Measurements from ENCODE around the gene FKBP1B.

The FKBP1B gene

DNA sequence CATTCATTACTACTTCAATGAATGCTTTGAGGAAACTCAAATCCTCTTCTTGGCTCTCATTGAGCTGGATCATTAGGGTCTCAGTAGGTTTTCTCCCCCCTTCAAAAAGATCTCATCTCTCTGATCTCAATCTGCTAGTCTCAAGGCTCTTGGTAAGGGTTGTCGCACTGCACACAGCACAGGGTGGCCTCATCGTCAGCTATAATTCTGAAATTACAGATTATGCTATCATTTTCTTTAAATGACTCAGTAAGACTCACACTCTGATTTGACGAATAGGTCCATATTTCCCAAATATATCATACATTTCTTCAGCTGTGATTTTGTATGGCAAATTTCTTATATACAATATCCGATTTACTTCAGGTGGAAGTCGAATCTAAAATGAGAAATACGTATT, 24.3 kb downstream of the FKBP1B start:
- Mint-ChIP-seq H3K4me3 (peak overlapping the region; percentile 44), H3K9me3 (no peaks in the 10 kb centered on the region), H3K36me3 (ENCODE audit: low read depth) (peaks cover 22% of the 10 kb centered on the region), H3K27ac (peak overlapping the region; percentile 73), H3K4me1 (peaks cover 40% of the 10 kb centered on the region), H3K27me3 (no peaks in the 10 kb centered on the region)
- ATAC-seq (no peak), DNase-seq (no peak)

DNA sequence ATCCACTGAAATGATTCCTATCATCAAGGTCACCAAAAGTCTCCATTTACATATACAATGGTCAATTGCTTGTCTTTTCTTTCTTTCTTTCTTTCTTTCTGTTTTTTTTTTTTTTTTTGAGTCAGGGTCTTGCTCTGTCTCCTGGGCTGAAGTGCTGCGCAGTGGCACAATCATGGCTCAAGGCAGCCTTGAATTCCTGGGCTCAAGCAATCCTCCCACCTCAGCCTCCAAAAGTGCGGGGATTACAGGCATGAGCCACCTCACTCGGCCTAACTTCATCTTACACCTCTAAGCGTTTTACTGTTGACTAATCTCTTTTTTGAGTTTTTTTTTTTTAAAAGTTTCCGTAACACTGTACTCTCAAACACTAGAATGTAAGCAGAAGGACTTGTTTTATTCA, 25.7 kb downstream of the FKBP1B start:
- DNase-seq (no peak), ATAC-seq (no peak)
- H3K27me3 Mint-ChIP-seq, result no peaks in the 10 kb centered on the region
- no peaks in the 10 kb centered on the region for H3K9me3 Mint-ChIP-seq
- peaks cover 40% of the 10 kb centered on the region for H3K4me1 Mint-ChIP-seq
- peaks cover 15% of the 10 kb centered on the region for H3K36me3 Mint-ChIP-seq (ENCODE audit: low read depth)
- H3K4me3 Mint-ChIP-seq, result peak overlapping the region; percentile 99
- peak overlapping the region; percentile 95 for H3K27ac Mint-ChIP-seq

DNA sequence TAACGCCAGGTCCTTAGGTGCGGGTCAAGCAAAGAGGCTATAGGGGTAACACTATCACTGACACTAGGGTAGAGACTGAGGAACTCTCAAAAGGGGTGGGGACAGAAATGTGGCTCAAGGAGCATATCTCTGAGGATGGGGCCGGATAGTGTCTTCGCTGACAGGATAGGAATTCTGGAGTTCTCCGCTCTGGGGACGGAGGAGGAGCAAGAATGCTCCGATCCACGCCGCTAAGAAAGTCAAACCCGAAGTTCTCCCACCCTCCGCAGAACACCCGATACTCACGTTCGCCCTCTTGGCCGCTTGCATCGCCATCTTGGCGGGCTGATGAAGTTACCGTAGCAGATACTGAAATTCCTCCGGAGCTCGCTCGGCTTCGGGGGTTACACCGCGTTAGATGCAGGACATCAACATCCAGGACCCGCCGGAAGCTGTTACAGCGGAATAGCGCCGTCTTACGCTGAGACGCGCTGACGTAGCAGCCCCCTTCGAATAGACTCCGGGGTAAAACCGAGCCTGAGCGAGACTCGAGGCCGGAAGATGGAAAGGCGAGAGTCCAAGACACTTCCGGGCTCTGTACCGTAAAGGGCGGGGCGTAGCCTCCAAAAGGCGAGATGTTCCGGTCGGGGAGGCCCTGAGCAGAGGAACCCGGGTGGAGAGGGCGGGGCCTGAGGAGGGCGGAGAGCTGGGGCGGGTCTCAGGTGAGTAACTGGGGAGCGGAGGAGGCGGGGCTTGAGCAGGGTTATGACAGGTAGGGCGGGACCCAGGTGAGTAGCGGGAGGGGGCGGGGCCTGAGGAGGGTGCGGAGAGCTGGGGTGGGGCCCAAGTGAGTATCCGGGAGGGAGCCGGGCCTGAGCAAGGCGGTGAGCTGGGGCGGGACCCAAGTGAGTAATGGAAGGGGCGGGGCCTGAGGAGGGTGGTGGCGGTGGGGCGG, 26.6 kb downstream of the FKBP1B start, which contains the start of gene SF3B6:
SF3B6 (minus strand) TSS at position 412 of the 934 bp plus-strand sequence; CDS start at position 315, 97 bp downstream.
- DNase-seq (peak; percentile 99), ATAC-seq (peak; percentile 97)
- peak within 1 kb of the TSS; percentile 99 for H3K4me3 Mint-ChIP-seq
- H3K27ac Mint-ChIP-seq, result peak within 1 kb of the TSS; percentile 95
- H3K36me3 Mint-ChIP-seq (ENCODE audit: low read depth), result peaks cover 15% of the 10 kb centered on the region
- no peaks in the 10 kb centered on the region for H3K27me3 Mint-ChIP-seq
- H3K9me3 Mint-ChIP-seq, result no peaks in the 10 kb centered on the region
- H3K4me1 Mint-ChIP-seq, result peaks cover 40% of the 10 kb centered on the region

DNA sequence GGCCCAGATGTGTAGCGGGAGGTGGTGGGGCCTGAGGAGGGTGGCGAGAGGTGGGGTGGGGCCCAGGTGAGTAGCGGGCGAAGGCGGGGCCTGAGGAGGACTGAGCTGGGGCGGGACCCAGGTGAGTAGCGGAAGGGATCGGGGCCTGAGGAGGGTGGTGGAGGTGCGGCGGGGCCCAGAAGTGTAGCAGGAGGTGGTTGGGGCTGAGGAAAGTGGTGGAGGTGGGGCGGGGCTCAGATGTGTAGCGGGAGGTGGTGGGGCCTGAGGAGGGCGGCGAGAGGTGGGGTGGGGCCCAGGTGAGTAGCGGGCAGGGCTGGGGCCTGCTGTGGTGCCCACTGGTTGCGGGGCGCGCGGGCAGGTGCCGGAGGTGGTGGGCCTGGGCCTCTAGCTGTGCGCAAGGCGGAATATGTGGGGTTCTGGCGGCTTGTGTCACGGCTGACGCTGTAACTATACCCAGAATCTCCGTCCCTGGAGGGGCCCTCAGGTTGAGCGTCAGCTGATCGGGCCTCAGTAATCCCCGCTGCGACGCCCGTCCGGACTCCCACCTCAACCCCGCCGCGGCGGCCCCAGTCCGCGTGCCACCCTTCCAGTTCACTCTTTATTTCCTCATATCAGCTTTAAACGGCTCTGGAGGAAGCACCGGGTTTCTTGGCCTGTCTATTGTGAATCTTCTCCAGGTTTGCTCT, 27.5 kb downstream of the FKBP1B start:
- H3K4me3 Mint-ChIP-seq, result peak overlapping the region; percentile 99
- DNase-seq (peak; percentile 19), ATAC-seq (peak; percentile 7)
- H3K36me3 Mint-ChIP-seq (ENCODE audit: low read depth), result peaks cover 15% of the 10 kb centered on the region
- peaks cover 40% of the 10 kb centered on the region for H3K4me1 Mint-ChIP-seq
- H3K9me3 Mint-ChIP-seq, result no peaks in the 10 kb centered on the region
- no peaks in the 10 kb centered on the region for H3K27me3 Mint-ChIP-seq
- peak overlapping the region; percentile 95 for H3K27ac Mint-ChIP-seq

DNA sequence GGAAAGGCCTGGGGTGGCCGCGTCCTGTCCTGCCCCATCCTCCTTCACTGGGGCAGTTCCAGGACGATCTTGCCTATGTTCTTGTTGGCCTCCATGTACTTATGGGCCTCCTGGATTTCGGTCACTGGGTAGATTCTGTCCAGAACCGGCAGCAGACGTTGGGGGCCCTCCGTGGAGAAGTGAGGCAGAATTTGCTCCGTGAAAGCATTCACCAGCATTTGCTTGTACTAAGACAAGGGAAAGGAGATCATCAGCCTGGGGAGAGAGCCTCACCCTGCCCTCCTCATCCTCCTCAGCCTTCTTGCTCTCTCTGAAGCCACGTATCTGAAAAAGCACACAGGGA, 28.0 kb downstream of the FKBP1B start:
- ATAC-seq (no peak), DNase-seq (no peak)
- H3K4me1 Mint-ChIP-seq, result peaks cover 37% of the 10 kb centered on the region
- H3K27ac Mint-ChIP-seq, result peak overlapping the region; percentile 49
- H3K36me3 Mint-ChIP-seq (ENCODE audit: low read depth), result peaks cover 12% of the 10 kb centered on the region
- no peaks in the 10 kb centered on the region for H3K9me3 Mint-ChIP-seq
- H3K4me3 Mint-ChIP-seq, result peak overlapping the region; percentile 99
- no peaks in the 10 kb centered on the region for H3K27me3 Mint-ChIP-seq

DNA sequence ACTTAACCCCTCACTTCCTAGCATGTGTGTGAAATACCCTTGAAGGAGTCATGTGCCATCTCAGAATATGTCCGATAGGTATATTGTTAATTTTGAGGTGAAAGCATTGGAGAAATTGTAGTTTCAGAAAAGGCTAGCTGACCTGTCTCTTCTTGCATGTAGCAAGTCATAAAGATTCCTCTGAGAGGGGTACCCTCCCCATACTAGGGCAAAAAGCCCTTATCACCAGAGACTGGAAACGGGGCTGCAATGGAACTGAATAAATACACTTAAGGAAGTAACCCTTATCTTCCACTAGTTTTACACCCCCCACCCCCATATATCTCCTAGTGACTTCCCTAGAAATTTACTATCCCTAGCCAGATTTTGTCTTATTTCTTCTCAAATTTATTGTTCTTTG, 28.3 kb downstream of the FKBP1B start:
- no peaks in the 10 kb centered on the region for H3K9me3 Mint-ChIP-seq
- peak overlapping the region; percentile 49 for H3K27ac Mint-ChIP-seq
- peaks cover 8% of the 10 kb centered on the region for H3K36me3 Mint-ChIP-seq (ENCODE audit: low read depth)
- H3K27me3 Mint-ChIP-seq, result no peaks in the 10 kb centered on the region
- DNase-seq (no peak), ATAC-seq (no peak)
- H3K4me1 Mint-ChIP-seq, result peaks cover 33% of the 10 kb centered on the region
- H3K4me3 Mint-ChIP-seq, result peak overlapping the region; percentile 99

DNA sequence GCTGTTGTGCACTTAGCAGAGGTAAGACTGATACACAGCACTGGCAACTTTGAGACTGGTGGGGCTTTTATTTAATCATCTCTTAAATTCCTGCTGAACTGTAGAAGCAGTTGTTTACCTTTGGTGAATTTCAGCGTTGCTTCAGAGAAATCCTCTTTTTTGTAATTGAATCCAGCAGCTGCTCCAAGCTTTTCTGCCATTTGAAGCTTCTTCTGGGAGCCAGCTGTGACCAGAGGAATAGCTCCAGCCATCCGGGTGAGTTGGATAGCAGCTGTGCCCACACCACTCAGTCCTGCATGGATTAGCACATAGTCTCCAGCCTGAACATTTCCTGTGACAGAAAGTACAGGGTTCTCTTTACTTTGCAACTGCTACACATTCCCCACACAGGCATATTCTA, 31.2 kb downstream of the FKBP1B start:
- H3K4me1 Mint-ChIP-seq, result peaks cover 25% of the 10 kb centered on the region
- no peak overlapping the region for H3K27ac Mint-ChIP-seq
- no peaks in the 10 kb centered on the region for H3K36me3 Mint-ChIP-seq (ENCODE audit: low read depth)
- DNase-seq (no peak), ATAC-seq (no peak)
- H3K4me3 Mint-ChIP-seq, result no peak overlapping the region
- H3K9me3 Mint-ChIP-seq, result no peaks in the 10 kb centered on the region
- H3K27me3 Mint-ChIP-seq, result no peaks in the 10 kb centered on the region

DNA sequence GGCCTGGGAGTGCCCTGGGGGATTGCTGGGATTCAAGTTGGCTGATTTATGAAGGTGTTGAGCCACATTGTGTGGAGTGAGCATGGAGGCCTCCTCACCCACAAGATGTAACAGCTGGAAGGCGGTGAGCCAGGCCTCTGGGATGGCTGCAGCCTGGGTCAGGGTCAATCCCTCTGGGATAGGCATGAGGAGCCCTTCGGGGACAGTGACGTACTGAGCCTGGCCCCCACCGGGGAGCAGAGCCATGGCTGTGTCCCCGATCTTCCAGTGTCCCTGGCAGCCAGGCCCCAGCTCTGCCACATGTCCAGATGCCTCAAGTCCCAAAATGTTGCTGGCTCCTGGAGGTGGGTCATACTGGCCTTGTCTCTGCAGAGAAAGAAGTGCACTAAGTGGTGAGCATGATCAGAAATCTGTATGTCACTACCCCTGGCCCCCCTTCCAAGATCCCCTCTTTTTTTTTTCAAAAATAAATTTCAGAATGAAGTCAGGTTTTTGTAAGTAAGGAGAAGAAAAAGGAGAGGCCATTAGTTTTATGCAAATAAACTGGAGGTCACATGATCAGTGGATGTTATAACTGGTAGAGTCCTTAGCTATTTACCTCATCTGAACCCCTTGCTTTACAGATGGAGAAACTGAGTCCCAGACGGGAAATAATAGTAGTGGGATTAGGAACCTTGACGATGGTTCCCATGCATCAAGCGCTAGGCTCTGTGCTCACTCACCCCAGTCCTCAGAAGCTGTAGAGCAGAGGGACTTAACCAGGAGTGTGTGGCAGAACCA, 33.4 kb downstream of the FKBP1B start:
- no peaks in the 10 kb centered on the region for H3K9me3 Mint-ChIP-seq
- ATAC-seq, result no peak
- peak overlapping the region; percentile 84 for H3K4me3 Mint-ChIP-seq

DNA sequence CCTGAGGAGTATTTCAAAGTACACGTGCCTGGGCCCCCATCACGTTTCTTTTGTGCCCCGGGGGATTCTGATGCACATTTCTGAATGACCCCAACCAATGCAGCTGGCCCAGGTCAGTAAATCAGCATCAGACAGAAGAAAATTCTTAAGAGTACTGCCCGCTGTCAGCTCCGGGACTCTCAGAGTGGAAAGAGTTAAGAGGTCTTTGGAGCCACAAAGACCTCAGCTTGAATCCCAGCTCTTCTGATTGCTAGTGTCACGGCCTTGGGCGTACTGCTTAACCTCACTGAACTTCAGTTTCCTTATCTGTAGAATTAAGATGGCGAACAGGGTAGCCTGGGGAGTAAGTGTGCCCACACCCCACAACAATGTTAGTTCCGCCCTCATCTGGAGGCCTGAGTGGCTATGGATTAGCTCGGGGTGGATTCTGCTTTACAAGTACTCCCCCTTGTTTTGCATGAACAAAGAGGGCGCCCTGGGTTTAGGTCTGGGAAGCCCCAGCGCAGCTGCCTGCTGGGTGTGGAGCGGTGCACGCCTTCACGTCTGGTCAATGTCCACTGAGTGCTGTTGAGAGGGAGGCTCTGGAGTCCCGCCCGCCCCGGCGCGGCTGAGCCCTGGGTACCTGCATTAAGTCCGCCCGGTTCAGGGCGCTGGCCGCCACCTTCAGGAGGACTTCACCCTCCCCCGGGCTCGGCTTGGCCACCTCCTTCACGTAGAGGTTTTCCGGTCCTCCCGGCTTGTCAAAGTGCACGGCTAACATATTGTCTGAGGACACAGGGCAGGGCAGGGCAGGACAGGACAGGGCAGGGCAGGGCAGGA, 34.2 kb downstream of the FKBP1B start:
- H3K27me3 Mint-ChIP-seq, result no peaks in the 10 kb centered on the region
- peak overlapping the region; percentile 80 for H3K27ac Mint-ChIP-seq
- H3K9me3 Mint-ChIP-seq, result no peaks in the 10 kb centered on the region
- peak; percentile 49 for DNase-seq
- no peaks in the 10 kb centered on the region for H3K36me3 Mint-ChIP-seq (ENCODE audit: low read depth)
- peak overlapping the region; percentile 84 for H3K4me3 Mint-ChIP-seq
- peaks cover 16% of the 10 kb centered on the region for H3K4me1 Mint-ChIP-seq
- peak; percentile 66 for ATAC-seq

More for the DNA sequence above, 33.4 kb downstream of the FKBP1B start:
- no peak for DNase-seq
- H3K4me1 Mint-ChIP-seq, result peaks cover 19% of the 10 kb centered on the region
- no peaks in the 10 kb centered on the region for H3K36me3 Mint-ChIP-seq (ENCODE audit: low read depth)
- H3K27me3 Mint-ChIP-seq, result no peaks in the 10 kb centered on the region
- H3K27ac Mint-ChIP-seq, result peak overlapping the region; percentile 80

DNA sequence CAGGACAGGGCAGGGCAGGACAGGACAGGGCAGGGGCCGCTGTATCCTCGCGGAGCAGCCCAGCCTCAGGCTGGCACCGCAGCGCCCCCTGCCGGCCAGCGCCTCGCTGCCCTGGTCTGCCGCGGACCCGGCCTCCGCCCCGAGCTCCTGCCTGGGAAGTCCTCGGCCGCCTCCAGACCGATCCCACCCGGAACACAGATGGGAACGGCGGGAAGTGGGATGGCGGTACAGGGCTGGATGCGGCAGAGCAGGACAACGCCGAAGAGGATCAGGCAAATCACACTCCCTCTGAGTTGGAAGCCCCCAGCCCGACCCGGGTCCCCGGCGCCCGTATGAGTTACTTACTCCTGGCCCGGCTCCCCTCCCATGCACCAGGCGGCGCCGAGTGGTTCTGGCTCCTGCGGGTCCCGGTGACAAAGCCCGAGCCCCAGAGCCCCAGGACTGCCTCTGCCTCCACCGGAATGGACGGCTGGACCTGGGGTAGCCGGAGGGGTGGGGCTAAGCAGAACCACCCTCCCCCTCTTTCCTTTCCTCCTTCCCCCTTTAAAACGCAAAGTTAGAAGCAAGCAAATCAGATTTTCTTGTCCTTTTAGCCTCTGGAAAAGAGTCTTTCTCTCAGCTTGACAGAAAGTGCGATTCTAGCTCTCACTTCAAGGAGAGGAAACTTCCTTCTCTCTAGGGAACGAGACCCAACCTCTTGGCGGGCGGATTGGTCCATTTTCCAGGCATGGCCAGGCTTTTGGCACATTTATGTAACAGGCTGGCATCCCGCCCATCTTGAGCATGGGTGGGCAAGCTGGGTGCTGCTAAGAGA, 35.1 kb downstream of the FKBP1B start, which contains the start of gene TP53I3:
TP53I3 (minus strand) TSS at position 449 of the 814 bp plus-strand sequence. CDS start 508 bp downstream, outside the sequence.
- DNase-seq (peak; percentile 90), ATAC-seq (peak; percentile 97)
- Mint-ChIP-seq H3K4me3 (peak within 1 kb of the TSS; percentile 84), H3K36me3 (ENCODE audit: low read depth) (no peaks in the 10 kb centered on the region), H3K9me3 (no peaks in the 10 kb centered on the region), H3K4me1 (peaks cover 16% of the 10 kb centered on the region), H3K27me3 (no peaks in the 10 kb centered on the region), H3K27ac (peak within 1 kb of the TSS; percentile 80)

DNA sequence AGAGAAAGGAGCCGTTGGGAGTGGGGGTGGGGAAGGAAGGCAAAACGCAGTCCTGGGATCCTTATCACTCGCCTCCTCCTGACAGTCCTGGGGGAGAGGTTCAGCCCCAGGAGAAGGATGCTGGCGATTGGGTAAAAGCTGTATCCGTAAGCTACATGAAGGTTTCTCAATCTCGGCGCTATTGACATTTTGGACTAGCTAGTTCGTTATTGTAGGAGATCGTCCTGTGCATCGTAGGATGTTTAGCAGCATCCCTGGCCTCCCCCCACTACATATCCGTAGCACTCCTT, 35.6 kb downstream of the FKBP1B start:
- Mint-ChIP-seq H3K4me3 (peak overlapping the region; percentile 84), H3K4me1 (peaks cover 16% of the 10 kb centered on the region)
- ATAC-seq, result no peak

DNA sequence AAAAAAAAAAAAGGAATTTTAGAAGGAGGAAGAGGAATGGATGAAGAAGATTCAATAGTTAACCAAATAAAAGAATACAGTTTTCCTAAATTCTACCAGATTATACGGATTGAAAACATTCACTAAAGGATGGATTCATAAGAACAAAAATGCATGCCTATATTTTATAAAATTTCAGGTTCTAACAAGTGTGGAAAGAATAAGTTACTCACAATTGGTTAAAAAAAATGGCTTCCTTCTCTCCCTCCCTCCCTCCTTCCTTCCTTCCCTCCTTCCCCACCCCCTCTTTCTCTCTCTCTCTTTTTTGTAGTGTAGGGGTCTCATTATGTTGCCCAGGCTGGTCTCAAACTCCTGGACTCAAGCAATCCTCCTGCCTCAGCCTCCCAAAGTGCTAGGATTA, 36.7 kb downstream of the FKBP1B start:
- Mint-ChIP-seq H3K4me1 (peaks cover 16% of the 10 kb centered on the region), H3K36me3 (ENCODE audit: low read depth) (peaks cover 2% of the 10 kb centered on the region), H3K9me3 (no peaks in the 10 kb centered on the region), H3K4me3 (no peak overlapping the region), H3K27me3 (no peaks in the 10 kb centered on the region), H3K27ac (no peak overlapping the region)
- DNase-seq, result no peak
- no peak for ATAC-seq

More for the DNA sequence above, 35.6 kb downstream of the FKBP1B start:
- Mint-ChIP-seq H3K9me3 (no peaks in the 10 kb centered on the region), H3K27ac (no peak overlapping the region), H3K36me3 (ENCODE audit: low read depth) (no peaks in the 10 kb centered on the region), H3K27me3 (no peaks in the 10 kb centered on the region)
- no peak for DNase-seq

DNA sequence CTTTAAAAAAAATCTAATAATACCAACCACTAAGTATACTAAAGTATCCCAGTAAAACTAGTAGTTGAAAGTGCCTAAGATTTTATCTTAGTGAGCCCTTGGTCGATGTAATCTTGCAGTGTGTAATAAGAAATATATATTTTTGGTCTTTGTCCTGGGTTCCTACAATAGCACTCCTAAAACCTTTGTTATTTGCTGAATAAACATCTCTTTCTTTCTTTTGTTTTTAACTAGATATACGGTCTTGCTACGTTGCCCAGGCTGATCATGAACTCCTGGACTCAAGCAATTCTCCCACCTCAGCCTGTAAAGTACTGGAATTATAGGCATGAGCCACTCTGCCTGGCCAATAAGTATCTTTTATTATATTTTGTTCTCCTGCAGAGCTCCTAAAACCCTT, 37.5 kb downstream of the FKBP1B start:
- peaks cover 2% of the 10 kb centered on the region for H3K36me3 Mint-ChIP-seq (ENCODE audit: low read depth)
- no peak overlapping the region for H3K4me3 Mint-ChIP-seq
- H3K4me1 Mint-ChIP-seq, result peaks cover 16% of the 10 kb centered on the region
- no peak for DNase-seq
- no peak for ATAC-seq
- no peak overlapping the region for H3K27ac Mint-ChIP-seq
- H3K27me3 Mint-ChIP-seq, result no peaks in the 10 kb centered on the region
- no peaks in the 10 kb centered on the region for H3K9me3 Mint-ChIP-seq

Data from activated naive CD8-positive, alpha-beta T cell treated with anti-CD3 and anti-CD28 coated beads, Interleukin-2, amount 50 U/mL, for 24 hours (primary cell).